Neural progenitor cell (in vitro differentiated cells): ENCODE results near the gene RBP7. TPM values are rescaled to one million over a fixed set of nuclear protein-coding genes. Genes with fewer than 3 reads are reported as not detected.
"Not testable (repeated sequence)": the region's sequence is repeated elsewhere in the genome, so short reads cannot be mapped to it uniquely, and the experiment has no call there.

Experiments
- DNase-seq: peaks from one replicate; pipeline ENCODE4 v3.0.0-alpha.2; 2016; ENCODE audit warnings: low spot score
- H2AFZ ChIP-seq: fragments of 200-600 bp; sonication (generic); replicated peaks from 2 replicates; pipeline ENCODE4 v1.6.1; 2016; ENCODE audit warnings: antibody characterized with exemption
- H3F3A ChIP-seq: fragments of 200-600 bp; sonication (generic); 2 replicates; pipeline ENCODE4 v1.6.1; 2016; ENCODE audit warnings: antibody characterized with exemption, low read depth
- H3K27ac ChIP-seq: fragments of 200-600 bp; sonication (generic); 2 replicates; pipeline ENCODE4 v1.5.1; 2016; ENCODE audit warnings: mild to moderate bottlenecking
- H3K27me3 ChIP-seq: fragments of 200-600 bp; sonication (generic); 2 replicates; pipeline ENCODE4 v1.6.1; 2016; ENCODE audit warnings: mild to moderate bottlenecking, moderate library complexity
- H3K36me3 ChIP-seq: fragments of 200-600 bp; sonication (generic); 2 replicates; pipeline ENCODE4 v1.5.1; 2016
- H3K4me1 ChIP-seq: fragments of 200-600 bp; sonication (generic); 2 replicates; pipeline ENCODE4 v1.6.1; 2016; ENCODE audit warnings: mixed run types
- H3K4me2 ChIP-seq: fragments of 200-600 bp; sonication (generic); 2 replicates; pipeline ENCODE4 v1.6.1; 2016
- H3K4me3 ChIP-seq: fragments of 200-600 bp; sonication (generic); 2 replicates; pipeline ENCODE4 v1.5.1; 2016
- H3K79me2 ChIP-seq: fragments of 200-600 bp; sonication (generic); 2 replicates; pipeline ENCODE4 v1.6.1; 2016; ENCODE audit warnings: low read depth
- H3K9ac ChIP-seq: fragments of 200-600 bp; sonication (generic); 2 replicates; pipeline ENCODE4 v1.6.1; 2016
- H3K9me3 ChIP-seq: fragments of 200-600 bp; sonication (generic); 2 replicates; pipeline ENCODE4 v1.5.1; 2016; ENCODE audit warnings: low read depth
- H4K20me1 ChIP-seq: fragments of 200-600 bp; sonication (generic); 2 replicates; pipeline ENCODE4 v1.6.1; 2016; ENCODE audit warnings: low read depth
- H3K27ac Mint-ChIP-seq: 3 replicates; pipeline ENCODE4 v1.8.0; 2021; ENCODE audit warnings: mixed read lengths
- H3K27me3 Mint-ChIP-seq: 2 replicates; pipeline ENCODE4 v1.8.0; 2022; ENCODE audit warnings: low read depth, mild to moderate bottlenecking, inconsistent platforms, moderate library complexity, mixed read lengths; ENCODE audit not compliant: insufficient read depth
- H3K36me3 Mint-ChIP-seq: 3 replicates; pipeline ENCODE4 v1.8.0; 2021; ENCODE audit warnings: mixed read lengths
- H3K4me1 Mint-ChIP-seq: 3 replicates; pipeline ENCODE4 v1.8.0; 2021; ENCODE audit warnings: mixed read lengths
- H3K4me3 Mint-ChIP-seq: 3 replicates; pipeline ENCODE4 v1.8.0; 2021; ENCODE audit warnings: mild to moderate bottlenecking, moderate library complexity, mixed read lengths
- H3K9me3 Mint-ChIP-seq: 3 replicates; pipeline ENCODE4 v1.8.0; 2020; ENCODE audit warnings: mixed read lengths
- CTCF ChIP-seq: fragments of 200-600 bp; sonication (generic); IDR thresholded peaks from 2 replicates; pipeline ENCODE4 v1.5.1; 2017; ENCODE audit warnings: antibody characterized with exemption, mild to moderate bottlenecking
- EZH2 ChIP-seq: fragments of 200-600 bp; sonication (generic); IDR thresholded peaks from 2 replicates; pipeline ENCODE4 v1.6.1; 2017; ENCODE audit warnings: antibody characterized with exemption, mild to moderate bottlenecking, moderate library complexity
- EZH2phosphoT487 ChIP-seq: fragments of 200-600 bp; sonication (generic); IDR thresholded peaks from 2 replicates; pipeline ENCODE4 v1.6.1; 2017; ENCODE audit warnings: antibody characterized with exemption
- total RNA-seq: library from RNA; depleted of rRNA; stranded (reverse); fragments of >200 nt; gene quantifications from 2 replicates; pipeline ENCODE4 v1.2.3, GENCODE V29; 2015; ENCODE audit warnings: low replicate concordance

The RBP7 gene
- total RNA-seq, 1 donor from 2014 or later: not detected

- H3K36me3 ChIP-seq: no peaks in the 10 kb centered on the region
- no peaks in the 10 kb centered on the region for H3F3A ChIP-seq
- H3K9me3 ChIP-seq: peaks cover under 1% of the 10 kb centered on the region
- H2AFZ ChIP-seq: no peak overlapping the region
- Mint-ChIP-seq H3K4me3 (no peak overlapping the region), H3K27ac (peak overlapping the region; percentile 7), H3K4me1 (no peaks in the 10 kb centered on the region), H3K9me3 (peaks cover 13% of the 10 kb centered on the region), H3K27me3 (peaks cover 6% of the 10 kb centered on the region), H3K36me3 (no peaks in the 10 kb centered on the region)
- no peaks in the 10 kb centered on the region for H3K4me1 ChIP-seq
- H3K9ac ChIP-seq: no peak overlapping the region
- no peaks in the 10 kb centered on the region for H3K27me3 ChIP-seq
- no peaks in the 10 kb centered on the region for H3K79me2 ChIP-seq
- no peak overlapping the region for H3K4me2 ChIP-seq
- no peak for TF ChIP-seq EZH2
- H3K27ac ChIP-seq: no peak overlapping the region
- H4K20me1 ChIP-seq: no peaks in the 10 kb centered on the region
- H3K4me3 ChIP-seq: no peak overlapping the region
- no peak for DNase-seq
Measured at GRCh38 chr1:10022656-10023055, 25.6 kb downstream of the RBP7 start.

GRCh38 chr1:10025354-10025753 lies 28.3 kb downstream of the RBP7 start:
- no peaks in the 10 kb centered on the region for H3F3A ChIP-seq
- H3K4me2 ChIP-seq: no peak overlapping the region
- no peaks in the 10 kb centered on the region for H3K27me3 ChIP-seq
- H3K4me1 Mint-ChIP-seq: peaks cover 14% of the 10 kb centered on the region
- TF ChIP-seq EZH2phosphoT487 (no peak), EZH2 (no peak), CTCF (no peak)
- no peaks in the 10 kb centered on the region for H4K20me1 ChIP-seq
- no peaks in the 10 kb centered on the region for H3K36me3 Mint-ChIP-seq
- H3K9ac ChIP-seq: no peak overlapping the region
- no peak overlapping the region for H2AFZ ChIP-seq
- no peak for DNase-seq
- H3K9me3 ChIP-seq: peaks cover 4% of the 10 kb centered on the region
- H3K79me2 ChIP-seq: no peaks in the 10 kb centered on the region
- peaks cover 20% of the 10 kb centered on the region for H3K9me3 Mint-ChIP-seq
- H3K27ac Mint-ChIP-seq: no peak overlapping the region
- H3K27ac ChIP-seq: no peak overlapping the region
- peaks cover 5% of the 10 kb centered on the region for H3K4me1 ChIP-seq
- H3K4me3 Mint-ChIP-seq: no peak overlapping the region
- H3K27me3 Mint-ChIP-seq: peaks cover 4% of the 10 kb centered on the region
- no peak overlapping the region for H3K4me3 ChIP-seq
- no peaks in the 10 kb centered on the region for H3K36me3 ChIP-seq

GRCh38 chr1:10027027-10027426 lies 30.0 kb downstream of the RBP7 start:
- TF ChIP-seq EZH2phosphoT487 (no peak), EZH2 (no peak), CTCF (no peak)
- no peak overlapping the region for H2AFZ ChIP-seq
- no peak overlapping the region for H3K27ac Mint-ChIP-seq
- no peak overlapping the region for H3K27ac ChIP-seq
- DNase-seq: no peak
- H3K9ac ChIP-seq: no peak overlapping the region
- H3K4me2 ChIP-seq: no peak overlapping the region
- H3K36me3 ChIP-seq: no peaks in the 10 kb centered on the region
- H3K9me3 Mint-ChIP-seq: peaks cover 20% of the 10 kb centered on the region
- peaks cover 4% of the 10 kb centered on the region for H3K27me3 Mint-ChIP-seq
- H3K4me3 ChIP-seq: no peak overlapping the region
- no peak overlapping the region for H3K4me3 Mint-ChIP-seq
- H3K4me1 Mint-ChIP-seq: peaks cover 25% of the 10 kb centered on the region
- H3K79me2 ChIP-seq: no peaks in the 10 kb centered on the region
- H3F3A ChIP-seq: peaks cover under 1% of the 10 kb centered on the region
- peaks cover 5% of the 10 kb centered on the region for H3K4me1 ChIP-seq
- no peaks in the 10 kb centered on the region for H3K27me3 ChIP-seq
- no peaks in the 10 kb centered on the region for H3K36me3 Mint-ChIP-seq
- H4K20me1 ChIP-seq: no peaks in the 10 kb centered on the region
- peaks cover 4% of the 10 kb centered on the region for H3K9me3 ChIP-seq

GRCh38 chr1:10028956-10029500 lies 32.0 kb downstream of the RBP7 start:
- Mint-ChIP-seq H3K4me1 (peaks cover 32% of the 10 kb centered on the region), H3K27ac (peak overlapping the region; percentile 94), H3K4me3 (peak overlapping the region; percentile 29), H3K9me3 (peaks cover 20% of the 10 kb centered on the region)
- H3K4me2 ChIP-seq, H4K20me1 ChIP-seq, H3K4me1 ChIP-seq, H3K27me3 Mint-ChIP-seq, DNase-seq, H3K27ac ChIP-seq, H3K4me3 ChIP-seq, H3K27me3 ChIP-seq, H3K79me2 ChIP-seq, H3K9me3 ChIP-seq, H2AFZ ChIP-seq, H3K36me3 ChIP-seq, H3K9ac ChIP-seq, H3K36me3 Mint-ChIP-seq: not testable (repeated sequence)
- peaks cover 16% of the 10 kb centered on the region for H3F3A ChIP-seq
